Measurements from ENCODE around the gene SLC25A47.

- TF ChIP-seq CTCF (IDR thresholded peaks at IDR 0.05; ENCODE audit: low read depth, low read length, poor library complexity, severe bottlenecking) (no peak), EZH2phosphoT487 (IDR thresholded peaks at IDR 0.05; ENCODE audit: borderline replicate concordance, low read length) (no peak)
Measured at GRCh38 chr14:100281286-100282082, 41.7 kb upstream of the SLC25A47 start.
